Loucy (cell line): ENCODE measurements around the gene NPHP4.
"Not testable (repeated sequence)": the region's sequence is repeated elsewhere in the genome, so short reads cannot be mapped to it uniquely, and the experiment has no call there.

Source experiments
- EZH2phosphoT487 ChIP-seq: fragments of 200-600 bp; IDR thresholded peaks from 2 replicates; pipeline ENCODE4 v1.6.1; 2018; ENCODE audit warnings: antibody characterized with exemption, mild to moderate bottlenecking, moderate library complexity, borderline replicate concordance
- TF ChIP-seq, protein P1 (sequence below): fragments of 200-600 bp; sonication (generic); conservative IDR thresholded peaks from 2 replicates; pipeline ENCODE4 v1.5.1; 2014; ENCODE audit warnings: mild to moderate bottlenecking, antibody characterized with exemption, low read length

DNA sequence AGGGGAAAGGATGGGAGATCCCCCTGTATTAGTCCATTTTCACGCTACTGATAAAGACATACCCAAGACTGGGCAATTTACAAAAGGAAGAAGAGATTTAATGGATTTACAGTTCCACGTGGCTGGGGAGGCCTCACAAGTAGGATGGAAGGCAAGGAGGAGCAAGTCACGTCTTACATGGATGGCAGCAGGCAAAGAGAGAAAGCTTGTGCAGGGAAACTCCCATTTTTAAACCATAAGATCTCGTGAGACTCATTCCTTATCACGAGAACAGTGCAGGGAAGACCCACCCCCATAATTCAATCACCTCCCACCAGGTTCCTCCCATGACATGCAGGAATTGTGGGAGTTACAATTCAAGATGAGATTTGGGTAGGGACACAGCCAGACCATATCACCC, 138.4 kb downstream of the NPHP4 start:
- TF ChIP-seq, protein P1, sequence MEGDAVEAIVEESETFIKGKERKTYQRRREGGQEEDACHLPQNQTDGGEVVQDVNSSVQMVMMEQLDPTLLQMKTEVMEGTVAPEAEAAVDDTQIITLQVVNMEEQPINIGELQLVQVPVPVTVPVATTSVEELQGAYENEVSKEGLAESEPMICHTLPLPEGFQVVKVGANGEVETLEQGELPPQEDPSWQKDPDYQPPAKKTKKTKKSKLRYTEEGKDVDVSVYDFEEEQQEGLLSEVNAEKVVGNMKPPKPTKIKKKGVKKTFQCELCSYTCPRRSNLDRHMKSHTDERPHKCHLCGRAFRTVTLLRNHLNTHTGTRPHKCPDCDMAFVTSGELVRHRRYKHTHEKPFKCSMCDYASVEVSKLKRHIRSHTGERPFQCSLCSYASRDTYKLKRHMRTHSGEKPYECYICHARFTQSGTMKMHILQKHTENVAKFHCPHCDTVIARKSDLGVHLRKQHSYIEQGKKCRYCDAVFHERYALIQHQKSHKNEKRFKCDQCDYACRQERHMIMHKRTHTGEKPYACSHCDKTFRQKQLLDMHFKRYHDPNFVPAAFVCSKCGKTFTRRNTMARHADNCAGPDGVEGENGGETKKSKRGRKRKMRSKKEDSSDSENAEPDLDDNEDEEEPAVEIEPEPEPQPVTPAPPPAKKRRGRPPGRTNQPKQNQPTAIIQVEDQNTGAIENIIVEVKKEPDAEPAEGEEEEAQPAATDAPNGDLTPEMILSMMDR: not testable (repeated sequence)
- not testable (repeated sequence) for TF ChIP-seq EZH2phosphoT487
